NCI-H82 treated with DMSO at 0.1 percent for 48 hours (cell line): ENCODE results near the gene ABITRAM.
"Not testable (repeated sequence)": the region's sequence is repeated elsewhere in the genome, so short reads cannot be mapped to it uniquely, and the experiment has no call there.

Source experiments
- DNase-seq: peaks from one replicate; lab custom pipeline; 2025; ENCODE audit not compliant: unreplicated experiment; lab: John Stamatoyannopoulos, UW

ABITRAM gene

DNA sequence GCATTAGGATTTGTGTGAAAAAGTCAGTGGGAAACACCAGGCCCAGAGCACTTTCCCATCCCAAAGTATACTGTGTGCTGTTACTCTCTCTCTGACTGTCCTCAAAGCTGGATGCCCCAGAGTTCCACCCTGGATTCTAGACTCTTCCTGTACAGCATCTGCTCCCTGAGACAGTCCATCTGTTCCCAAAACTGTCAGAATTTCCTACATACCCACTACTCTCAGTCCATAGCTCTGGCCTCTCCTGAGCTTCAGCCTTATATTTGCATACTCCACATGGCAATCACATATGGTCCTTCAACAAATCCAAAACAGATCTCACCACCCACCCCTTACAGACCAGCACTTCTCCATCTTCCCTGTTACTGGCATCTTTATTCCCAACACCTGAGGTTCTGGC lies 9.7 kb upstream of the ABITRAM start:
- no peak for DNase-seq

DNA sequence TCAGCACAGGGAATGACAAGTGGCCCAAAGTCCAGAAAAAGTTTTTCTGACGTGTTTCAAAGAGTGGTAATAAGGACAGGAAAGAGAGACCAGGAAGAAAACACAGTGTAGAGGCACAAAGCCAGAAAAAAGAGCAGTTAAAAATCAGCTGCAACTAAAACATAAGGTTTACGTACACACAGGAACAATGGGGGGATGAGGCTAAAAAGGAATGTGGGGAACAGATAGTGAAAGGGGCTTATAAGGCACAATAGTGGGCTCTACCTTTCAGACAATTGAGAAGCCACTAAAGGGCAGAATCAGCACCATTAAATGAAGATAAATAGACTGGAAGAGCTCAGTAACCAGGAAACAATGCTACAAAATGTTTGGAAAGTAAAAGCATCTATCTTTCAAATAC lies 5.8 kb upstream of the ABITRAM start:
- no peak for DNase-seq

DNA sequence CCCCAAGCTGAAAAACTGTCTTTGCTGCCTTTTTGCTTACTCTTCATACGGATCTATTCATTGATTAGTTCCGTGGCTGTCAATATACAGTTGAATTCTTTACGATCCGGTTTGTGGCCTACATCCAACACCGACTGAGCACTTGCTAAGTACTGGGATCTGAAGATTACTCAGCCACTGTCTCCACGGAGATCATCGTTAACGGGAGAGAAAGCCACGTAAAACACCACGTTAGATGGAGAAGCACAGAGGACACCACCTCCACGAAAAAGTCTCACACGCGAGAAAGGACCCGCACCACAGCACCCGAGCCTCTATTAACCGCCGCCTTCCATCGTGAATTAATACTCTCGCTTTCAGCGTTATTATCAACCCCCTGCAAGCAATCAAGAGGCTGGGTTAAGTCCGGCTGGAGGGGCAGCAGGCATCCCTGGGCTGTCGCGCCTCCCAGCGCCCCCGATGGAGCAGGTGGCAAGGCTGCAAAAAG lies 926 bp upstream of the ABITRAM start:
- DNase-seq = no peak

DNA sequence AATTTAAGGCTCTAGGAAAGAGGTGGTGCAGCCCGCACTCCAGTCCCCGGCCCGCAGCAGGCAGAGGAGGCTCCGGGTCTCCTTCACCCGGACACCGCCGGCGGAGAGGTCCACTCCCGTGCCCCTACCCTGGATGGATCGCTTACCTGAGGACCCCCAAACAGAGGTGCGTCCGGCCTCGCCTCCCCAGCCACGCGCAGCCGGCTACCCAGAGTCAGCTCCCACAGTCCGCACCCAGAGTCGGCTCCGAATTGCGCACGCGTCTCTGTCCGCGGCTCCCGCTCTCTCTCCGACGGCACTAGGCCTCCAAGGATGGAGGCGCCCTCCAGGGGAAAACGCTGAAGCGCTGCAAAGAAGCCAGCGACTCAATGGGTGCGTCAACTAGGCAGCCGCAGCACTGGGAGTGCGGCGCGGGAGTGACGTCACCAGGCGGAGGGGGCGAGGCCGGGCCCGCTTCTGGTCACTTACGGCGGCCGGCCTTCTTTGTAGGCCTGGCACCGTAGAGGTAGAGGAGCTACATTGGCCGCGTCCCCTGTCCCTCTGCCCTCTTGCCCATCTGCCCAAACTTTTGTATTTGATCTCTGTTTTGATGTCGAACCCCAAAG lies 380 bp upstream of the ABITRAM start, which contains the start of gene ELP1:
TSS of gene ELP1 (minus strand) at position 407 of the 605 bp plus-strand sequence. CDS start 2,978 bp downstream, outside the sequence.
- DNase-seq = peak; percentile 73

DNA sequence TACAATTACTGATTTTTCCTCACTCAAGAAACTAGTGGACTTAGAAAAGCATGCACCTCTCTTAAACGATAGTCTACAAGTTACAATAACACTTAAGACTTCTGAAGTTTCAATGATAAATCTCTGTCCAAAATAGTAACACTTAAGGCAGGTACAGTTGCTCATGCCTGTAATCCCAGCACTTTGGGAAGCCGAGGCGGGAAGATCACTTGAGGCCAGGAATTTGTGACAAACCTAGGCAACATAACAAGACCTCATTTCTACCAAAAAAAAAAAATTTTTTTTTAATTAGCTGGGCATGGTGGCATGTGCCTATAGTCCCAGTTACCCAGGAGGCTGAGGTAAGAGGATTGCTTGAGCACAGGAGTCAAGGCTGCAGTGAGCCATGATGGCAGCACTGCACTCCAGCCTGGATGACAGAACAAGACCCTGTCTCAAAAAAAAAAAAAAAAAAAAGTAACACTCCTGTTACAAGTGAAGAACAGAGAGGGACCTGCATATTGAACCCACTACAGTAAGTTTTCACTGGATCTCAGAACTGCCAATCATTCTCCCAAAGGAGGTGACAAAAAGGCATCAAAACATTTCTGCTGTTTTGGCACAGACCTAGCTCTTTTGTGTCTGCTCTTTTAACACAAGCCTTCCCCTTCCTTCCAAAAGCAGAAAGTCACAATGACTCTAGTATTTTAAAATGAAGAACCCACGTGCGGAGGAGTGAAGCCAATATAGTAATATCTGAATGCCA lies 3.5 kb downstream of the ABITRAM start:
- DNase-seq = no peak

DNA sequence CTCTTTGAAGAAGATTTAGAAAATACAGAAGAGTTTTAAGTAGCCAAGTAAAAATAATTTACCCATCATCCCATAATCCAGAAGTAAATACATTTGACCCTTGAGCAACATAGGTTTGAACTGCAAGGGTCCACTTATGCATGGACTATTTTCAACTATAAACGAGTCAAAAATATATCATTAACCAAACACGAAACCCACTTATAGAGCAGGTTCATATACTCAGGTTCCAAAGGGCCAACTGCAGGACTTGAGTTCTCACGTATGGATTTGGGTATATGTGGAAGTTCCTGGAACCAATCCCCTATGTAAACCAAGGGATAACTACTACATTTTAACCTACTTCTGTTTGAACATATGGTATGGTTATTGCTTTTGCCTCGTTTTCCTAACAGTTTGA lies 5.8 kb downstream of the ABITRAM start:
- DNase-seq = no peak

DNA sequence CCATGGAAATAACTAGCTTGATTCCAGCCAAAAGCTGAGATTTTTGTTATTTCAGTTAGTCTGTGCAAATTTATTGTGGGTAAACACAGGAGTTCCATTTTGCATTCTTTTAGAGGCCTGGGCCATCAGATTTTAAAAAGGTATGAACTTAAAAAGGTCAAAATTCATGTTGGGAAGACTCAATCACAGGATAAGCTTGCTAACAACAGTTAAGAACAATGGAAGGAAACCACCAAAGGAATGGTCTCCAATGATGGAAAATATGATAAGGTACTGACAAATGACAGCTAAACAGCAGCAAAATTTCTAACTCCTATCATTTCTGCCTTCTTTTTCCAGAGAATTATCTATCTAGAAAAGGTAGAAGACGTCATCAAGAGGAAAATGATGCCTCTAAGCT lies 16.0 kb downstream of the ABITRAM start:
- no peak for DNase-seq

DNA sequence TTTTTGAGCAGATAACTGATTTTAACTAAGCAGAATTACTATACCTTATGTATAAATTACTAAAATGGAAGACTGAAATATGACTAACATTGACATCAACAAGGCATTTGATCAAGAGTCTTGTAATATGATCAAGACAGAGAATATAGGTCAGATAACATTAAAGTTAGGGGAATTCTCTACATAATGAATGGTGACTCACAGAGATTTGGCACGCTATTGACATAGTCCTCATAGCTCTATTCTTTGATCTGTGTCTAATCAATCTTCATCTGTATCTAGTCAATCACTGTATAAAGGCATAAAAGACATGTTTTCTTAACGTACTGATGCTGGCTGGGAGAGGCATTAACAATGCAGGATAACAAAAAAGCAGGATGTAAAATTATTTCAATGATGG lies 17.4 kb downstream of the ABITRAM start:
- DNase-seq = no peak

DNA sequence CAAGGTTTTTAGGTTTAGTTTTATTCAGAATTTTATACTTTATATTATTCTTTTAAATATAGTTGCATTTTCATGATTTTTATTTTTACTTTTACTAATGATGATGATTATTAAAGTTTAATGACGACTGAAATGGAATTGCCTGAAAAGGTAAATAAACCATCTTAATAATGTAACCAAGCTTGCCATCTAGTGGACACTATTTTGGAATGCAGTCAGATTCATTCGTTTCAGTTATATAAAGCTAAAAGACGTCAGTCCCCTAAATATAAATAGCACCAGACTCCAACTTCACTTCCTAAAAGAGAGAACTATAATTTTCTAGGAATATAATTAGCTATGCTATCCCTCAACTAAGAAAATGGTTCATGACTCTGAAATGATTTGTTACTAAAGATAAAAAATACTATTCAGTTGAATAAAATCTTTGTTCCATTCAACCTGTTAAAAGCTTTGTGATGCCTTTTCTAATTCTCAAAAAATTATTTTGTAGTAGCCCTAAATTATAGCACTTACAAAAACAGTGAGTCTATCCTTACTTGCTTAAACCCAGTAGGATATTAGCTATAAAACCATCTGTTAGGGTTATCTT lies 19.9 kb downstream of the ABITRAM start:
- DNase-seq = no peak

DNA sequence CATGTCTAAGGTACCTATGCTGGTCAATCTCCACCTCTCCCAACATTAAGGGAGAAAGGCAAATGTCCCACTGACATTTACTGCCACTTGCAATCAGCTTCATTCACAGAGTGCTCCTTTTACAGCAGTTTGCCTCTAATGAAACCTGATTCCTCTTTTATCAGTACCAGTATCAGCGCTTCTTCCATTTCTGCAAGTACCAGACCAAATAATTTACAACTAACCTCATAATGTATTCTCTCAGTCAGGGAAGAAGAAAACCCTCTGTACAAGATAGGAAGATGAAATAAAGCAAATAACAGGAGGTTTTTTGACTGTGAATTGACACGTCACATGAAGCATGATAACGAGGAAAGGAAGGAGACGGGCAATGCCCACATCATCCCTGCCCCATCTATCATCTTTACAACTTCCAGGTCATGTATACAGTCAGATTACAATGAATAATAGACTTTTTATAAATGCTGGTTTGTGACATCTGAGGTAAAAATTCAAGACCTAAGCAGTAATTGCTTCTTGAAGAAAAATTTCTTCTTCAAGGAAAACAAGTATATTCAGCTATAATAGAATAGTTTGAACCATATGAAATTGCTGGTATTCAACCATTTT lies 21.9 kb downstream of the ABITRAM start:
- no peak for DNase-seq

DNA sequence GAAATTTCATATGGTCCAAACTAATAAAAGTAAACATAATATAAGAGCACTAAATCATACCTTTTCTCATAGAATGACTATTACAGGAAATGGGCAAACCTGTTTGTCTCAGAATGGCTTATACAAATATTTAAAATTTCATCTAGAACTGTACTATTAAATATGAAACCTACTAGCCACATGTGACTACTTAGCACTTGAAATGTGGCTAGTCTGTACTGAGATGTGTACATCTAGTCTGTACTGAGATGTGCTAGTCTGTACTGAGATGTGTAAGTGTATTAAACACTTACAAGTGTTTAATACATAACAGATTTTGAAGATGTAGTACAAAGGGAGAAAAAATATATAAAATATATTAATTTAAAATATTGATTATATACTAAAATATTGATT lies 22.4 kb downstream of the ABITRAM start:
- DNase-seq = no peak

DNA sequence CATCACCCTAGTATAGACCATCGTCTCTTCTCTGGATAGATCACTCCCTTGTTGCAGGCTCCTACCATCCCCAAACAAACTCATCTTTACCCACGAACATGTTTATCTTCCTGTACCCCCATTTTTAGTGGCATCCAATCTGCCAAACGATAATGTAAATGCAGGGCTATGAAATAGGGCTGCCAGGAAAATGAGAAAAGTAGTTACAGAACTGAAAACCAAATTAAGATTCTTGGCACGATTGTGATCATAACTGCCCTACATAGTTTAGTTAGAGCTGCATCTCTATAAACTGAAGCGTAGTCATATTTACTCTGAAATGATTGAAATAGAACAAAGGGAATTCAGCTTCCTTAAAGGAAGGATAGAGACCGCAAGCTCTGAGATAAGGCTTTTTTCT lies 26.1 kb downstream of the ABITRAM start:
- no peak for DNase-seq

DNA sequence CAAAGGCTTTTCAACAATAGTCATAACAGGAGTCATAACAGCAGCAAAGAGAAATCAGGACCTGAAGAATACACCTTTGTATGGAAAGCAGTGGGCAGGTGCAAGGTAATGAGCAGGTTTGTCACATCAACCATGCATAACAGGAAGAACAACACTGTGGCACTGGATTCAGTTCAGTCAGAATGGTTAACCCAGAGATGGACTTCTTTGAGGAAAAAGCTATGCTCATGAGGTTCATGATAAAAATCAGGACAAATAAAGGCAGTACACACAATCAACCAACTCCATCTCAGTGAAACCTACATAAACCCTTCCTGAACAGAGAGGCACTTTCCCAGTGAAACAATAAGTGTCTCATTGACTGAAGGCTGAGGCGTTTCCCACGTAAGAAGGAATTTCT lies 27.0 kb downstream of the ABITRAM start:
- DNase-seq = no peak

DNA sequence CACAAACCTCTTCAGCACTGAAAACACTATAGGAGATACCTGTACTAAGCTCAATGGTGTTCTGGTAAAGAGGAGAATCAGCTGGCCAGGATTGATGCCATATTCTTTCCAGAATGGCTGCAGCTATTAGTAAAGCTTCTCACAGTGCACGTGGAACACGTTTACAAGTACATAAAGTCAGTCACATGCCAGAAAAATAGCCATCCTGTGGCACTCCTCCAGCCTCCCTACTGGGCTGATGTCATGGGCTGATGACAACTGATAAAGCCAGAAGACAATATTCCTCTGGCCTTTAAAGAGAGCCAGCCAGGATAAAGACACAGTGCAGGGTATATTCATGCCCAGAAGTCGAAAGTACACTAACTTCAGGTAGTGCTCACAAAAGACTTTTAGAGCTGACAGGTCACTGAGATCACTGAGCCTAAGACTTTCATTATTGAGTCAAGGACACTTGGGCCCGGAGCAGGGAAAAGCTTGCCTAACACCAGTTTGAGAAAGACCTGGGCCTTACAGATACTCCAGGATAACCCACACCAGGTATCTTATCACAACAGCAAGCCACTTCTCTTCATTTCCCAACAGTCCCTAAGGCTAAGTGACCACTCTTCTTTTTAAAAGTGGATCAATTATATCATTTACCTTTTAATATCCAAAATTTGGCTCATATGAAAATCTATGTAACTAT lies 29.4 kb downstream of the ABITRAM start:
- DNase-seq = no peak

DNA sequence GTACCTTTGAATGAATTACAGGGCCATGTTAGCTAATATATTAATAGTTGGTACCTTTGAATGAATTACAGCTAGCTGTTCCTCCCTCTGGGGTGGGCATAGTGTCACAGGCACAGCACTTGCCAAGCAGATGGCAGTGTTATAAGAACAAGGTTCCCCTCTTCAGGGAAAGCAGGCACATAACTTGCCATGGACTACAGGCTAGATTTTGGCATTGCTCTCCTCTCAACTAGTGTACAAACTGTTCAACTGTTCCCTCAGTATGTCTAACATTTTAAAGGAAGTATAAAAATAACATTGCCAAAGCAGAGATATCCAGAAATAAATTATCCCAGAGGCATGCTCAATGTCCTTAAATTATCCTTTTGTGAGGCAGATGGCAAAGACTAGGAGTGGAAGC lies 33.7 kb downstream of the ABITRAM start:
- no peak for DNase-seq

DNA sequence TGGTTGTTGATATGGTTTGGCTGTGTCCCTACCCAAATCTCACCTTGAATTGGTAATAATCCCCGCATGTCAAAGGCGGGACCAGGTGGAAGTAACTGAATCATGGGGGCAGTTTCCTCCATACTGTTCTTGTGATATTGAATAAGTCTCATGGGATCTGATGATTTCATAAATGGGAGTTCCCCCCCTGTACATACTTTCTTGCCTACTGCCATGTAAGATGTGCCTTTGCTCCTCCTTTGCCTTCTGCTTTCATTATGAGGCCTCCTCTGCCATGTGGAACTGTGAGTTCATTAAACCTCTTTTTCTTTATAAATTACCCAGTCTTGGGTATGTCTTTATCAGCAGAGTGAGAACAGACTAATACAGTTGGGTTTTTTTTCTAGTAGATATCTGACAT lies 37.2 kb downstream of the ABITRAM start:
- DNase-seq = not testable (repeated sequence)

DNA sequence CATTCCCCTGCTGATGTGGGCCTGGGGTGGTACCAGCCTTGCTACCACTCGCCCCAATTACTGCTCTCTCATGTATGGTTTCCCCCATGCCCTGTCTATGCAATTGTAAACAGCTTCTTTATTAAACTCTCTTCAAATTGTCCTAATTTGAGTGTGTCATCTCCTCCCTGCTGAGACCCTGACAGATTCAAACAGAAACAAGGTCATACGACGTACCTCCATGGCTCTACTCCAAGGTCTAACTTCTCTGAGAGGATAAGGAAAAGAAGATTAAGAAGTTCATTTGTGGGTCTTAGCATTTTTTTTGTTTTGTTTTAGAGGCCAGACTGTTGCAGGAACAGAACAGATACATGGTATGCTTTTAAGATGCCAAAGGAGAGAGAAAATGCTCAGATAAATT lies 38.0 kb downstream of the ABITRAM start:
- DNase-seq = peak; percentile 2

DNA sequence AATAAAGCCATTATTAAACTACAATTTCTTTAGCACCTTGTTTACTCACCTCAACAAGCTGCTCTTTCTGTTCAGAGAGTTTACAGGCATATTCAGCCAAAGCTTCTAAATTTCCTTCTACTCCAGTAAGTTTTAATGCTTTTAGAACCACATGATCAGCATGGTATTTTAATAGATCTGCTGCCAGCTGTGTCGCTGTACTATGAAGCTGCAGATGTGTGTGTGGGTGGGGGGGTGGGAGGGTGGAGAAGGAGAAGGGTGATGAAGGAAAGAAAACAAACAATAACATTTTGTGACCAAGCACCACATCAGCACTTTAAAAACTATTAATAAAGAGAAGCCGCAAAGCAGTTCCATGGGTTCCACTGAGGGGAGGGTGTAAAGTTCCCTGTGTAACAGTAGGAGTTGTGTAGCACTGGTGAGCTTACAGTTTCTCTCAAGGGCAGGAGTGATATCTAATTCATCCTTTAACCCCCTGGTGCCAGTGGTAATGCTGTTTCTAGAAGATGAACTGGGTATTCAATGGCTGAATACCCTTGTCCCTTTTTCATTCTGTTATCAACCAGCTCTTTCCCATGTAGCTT lies 38.5 kb downstream of the ABITRAM start:
- DNase-seq = no peak

DNA sequence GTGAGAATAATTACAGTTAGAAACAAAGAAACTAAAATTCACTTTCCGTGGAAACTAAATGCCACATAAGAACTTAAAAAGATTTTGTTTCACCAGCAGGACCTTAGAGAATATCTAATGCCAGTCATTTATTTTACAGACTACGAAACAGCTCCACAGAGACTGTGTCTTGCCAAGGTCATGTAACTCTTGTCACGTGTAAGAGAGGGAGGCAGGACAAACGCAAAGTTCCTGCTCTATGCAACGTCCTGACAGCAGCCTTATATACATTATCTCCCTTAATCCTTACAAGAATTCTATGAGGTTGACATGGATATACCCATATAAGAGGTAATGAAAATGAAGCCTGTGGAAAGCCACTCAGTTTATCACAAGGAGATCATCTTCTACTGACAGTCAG lies 39.7 kb downstream of the ABITRAM start:
- DNase-seq = no peak

DNA sequence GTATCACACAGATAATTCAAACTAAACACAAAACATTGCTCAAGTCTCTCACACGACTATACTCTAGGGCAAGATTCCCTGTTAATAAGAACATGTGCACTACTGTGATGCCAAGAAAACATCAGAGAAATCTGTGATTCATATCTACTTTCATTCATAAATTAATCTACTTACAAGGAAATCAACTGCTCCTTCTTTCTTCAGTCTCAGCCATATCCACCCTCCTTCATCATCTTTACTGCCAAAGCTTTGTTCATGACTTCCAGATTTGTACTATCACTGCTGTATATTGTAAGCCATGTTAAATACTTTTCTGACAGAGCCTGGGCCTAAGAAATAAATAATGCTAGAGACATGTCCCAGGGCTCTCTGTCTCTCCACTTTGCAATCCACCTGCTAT lies 44.0 kb downstream of the ABITRAM start:
- DNase-seq = no peak

DNA sequence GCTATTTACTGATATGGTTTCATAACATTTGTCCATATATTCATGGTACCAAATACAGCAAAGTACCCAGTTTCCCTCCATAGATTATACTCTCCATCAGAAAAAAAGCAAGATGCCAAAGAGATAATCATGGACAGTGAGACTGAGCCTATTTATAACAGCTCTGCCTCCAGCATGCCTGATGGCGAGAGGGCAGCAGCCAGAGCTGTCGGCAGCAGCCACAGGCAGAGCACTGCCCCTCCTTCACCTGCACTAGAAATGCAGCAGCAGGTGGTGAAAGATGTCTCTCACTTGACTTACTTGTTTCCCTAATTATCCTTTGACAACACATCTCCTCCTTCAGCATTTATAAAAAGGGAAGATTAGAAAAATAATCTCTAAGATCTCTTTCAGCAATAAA lies 46.7 kb downstream of the ABITRAM start:
- no peak for DNase-seq
